Panc1 (cell line): Measurements from ENCODE around the gene NPR3.

Source experiments
- POLR2AphosphoS5 ChIP-seq: IDR thresholded peaks from 2 replicates; pipeline ENCODE4 v1.6.1; 2012; ENCODE audit warnings: mild to moderate bottlenecking, low read depth, low read length, moderate library complexity
- SIN3A ChIP-seq: IDR thresholded peaks from 2 replicates; pipeline ENCODE4 v1.6.1; 2012; ENCODE audit warnings: low read depth, mild to moderate bottlenecking, low read length, moderate library complexity, borderline replicate concordance; ENCODE audit not compliant: insufficient read depth
- TCF7L2 ChIP-seq: IDR thresholded peaks from 2 replicates; pipeline ENCODE4 v1.6.1; 2011; ENCODE audit warnings: mild to moderate bottlenecking, low read depth, low read length, inconsistent platforms
- TF ChIP-seq, protein P1 (sequence below): fragments of 450-650 bp; IDR thresholded peaks from 2 replicates; pipeline ENCODE4 v1.5.1; 2017; ENCODE audit warnings: mild to moderate bottlenecking

DNA sequence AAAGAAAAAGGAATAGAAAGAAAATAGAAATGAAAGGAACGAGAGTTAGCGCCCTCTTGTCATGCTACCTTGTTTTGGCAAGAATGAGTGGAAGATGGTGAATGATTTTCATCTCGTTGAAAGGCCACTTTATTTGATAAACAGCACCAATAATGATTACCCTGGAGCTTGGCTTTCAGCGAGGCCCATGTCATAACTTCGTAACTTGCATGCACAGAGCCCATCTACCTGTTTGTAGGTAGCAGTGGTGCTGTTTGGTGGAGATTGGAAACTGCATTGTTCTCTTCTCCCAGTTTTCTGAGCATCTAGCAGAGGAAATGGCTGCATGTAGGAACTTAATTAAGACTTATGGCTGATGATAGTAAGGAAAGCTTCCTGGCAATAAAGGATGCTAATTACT is 59.3 kb downstream of the NPR3 start:
- TF ChIP-seq, protein P1, sequence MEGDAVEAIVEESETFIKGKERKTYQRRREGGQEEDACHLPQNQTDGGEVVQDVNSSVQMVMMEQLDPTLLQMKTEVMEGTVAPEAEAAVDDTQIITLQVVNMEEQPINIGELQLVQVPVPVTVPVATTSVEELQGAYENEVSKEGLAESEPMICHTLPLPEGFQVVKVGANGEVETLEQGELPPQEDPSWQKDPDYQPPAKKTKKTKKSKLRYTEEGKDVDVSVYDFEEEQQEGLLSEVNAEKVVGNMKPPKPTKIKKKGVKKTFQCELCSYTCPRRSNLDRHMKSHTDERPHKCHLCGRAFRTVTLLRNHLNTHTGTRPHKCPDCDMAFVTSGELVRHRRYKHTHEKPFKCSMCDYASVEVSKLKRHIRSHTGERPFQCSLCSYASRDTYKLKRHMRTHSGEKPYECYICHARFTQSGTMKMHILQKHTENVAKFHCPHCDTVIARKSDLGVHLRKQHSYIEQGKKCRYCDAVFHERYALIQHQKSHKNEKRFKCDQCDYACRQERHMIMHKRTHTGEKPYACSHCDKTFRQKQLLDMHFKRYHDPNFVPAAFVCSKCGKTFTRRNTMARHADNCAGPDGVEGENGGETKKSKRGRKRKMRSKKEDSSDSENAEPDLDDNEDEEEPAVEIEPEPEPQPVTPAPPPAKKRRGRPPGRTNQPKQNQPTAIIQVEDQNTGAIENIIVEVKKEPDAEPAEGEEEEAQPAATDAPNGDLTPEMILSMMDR: no peak
- TF ChIP-seq TCF7L2: no peak
- no peak for TF ChIP-seq POLR2AphosphoS5
- TF ChIP-seq SIN3A: no peak
